B cell (primary cell): Measurements from ENCODE around the gene DLG1. TPM values are rescaled to one million over a fixed set of nuclear protein-coding genes. Genes with fewer than 3 reads are reported as not detected.

Experiments
- ATAC-seq: fragments of 200-7000 bp; cut with Tn5 transposase; one replicate; pipeline ENCODE4 v1.10.0; 2021; ENCODE audit warnings: low read depth, mild to moderate bottlenecking, moderate number of reproducible peaks, moderate library complexity
- CTCF ChIA-PET: fragments of 350-600 bp; sonication (Branson Sonifier 250); formaldehyde crosslinking; loops from one replicate; lab custom pipeline; 2021; ENCODE audit warnings: antibody characterized with exemption, inconsistent platforms; lab: Charles Lee
- POLR2A ChIA-PET: fragments of 350-600 bp; sonication (Branson Sonifier 250); formaldehyde crosslinking; loops from one replicate; lab custom pipeline; 2021; ENCODE audit warnings: antibody characterized with exemption; lab: Charles Lee
- DNase-seq: peaks from one replicate; pipeline ENCODE4 v3.0.0; 2013
- H2AFZ ChIP-seq: 2 replicates; pipeline ENCODE4 v1.6.1; 2012; ENCODE audit warnings: mild to moderate bottlenecking, low read depth, low read length; ENCODE audit not compliant: insufficient read depth, poor library complexity, severe bottlenecking
- H3K27ac ChIP-seq, 2 donors: 1 replicate in 1 of 2; 2 replicates in 1 of 2; pipeline ENCODE4 v1.5.1; 2012 to 2013; ENCODE audit warnings: low read length in 2 of 2, mild to moderate bottlenecking in 2 of 2, moderate library complexity in 1 of 2
- H3K27me3 ChIP-seq, 4 experiments: fragments of 200-600 bp in 1 of 4; sonication (generic) in 1 of 4; replicated peaks in 1 of 4; 1 replicate in 2 of 4; 2 replicates in 2 of 4; pipeline versions ENCODE4 v1.6.1 to v1.7.0; 2013 to 2016; ENCODE audit warnings: low read length in 3 of 4, mild to moderate bottlenecking in 2 of 4, mixed read lengths in 1 of 4, moderate library complexity in 1 of 4; ENCODE audit not compliant: insufficient read depth in 4 of 4, control insufficient read depth in 3 of 4; ENCODE audit errors: control extremely low read depth in 1 of 4
- H3K36me3 ChIP-seq, 2 experiments: replicated peaks in 1 of 2; 1 replicate in 1 of 2; 2 replicates in 1 of 2; pipeline versions ENCODE4 v1.6.1 to v1.7.1; 2013; ENCODE audit warnings: low read length in 1 of 2; ENCODE audit not compliant: insufficient read depth in 2 of 2, control insufficient read depth in 1 of 2; ENCODE audit errors: control extremely low read depth in 1 of 2, extremely low read depth in 1 of 2
- H3K4me1 ChIP-seq, 2 donors: fragments of 200-600 bp in 1 of 2; sonication (generic) in 1 of 2; 1 replicate in 1 of 2; 2 replicates in 1 of 2; pipeline versions ENCODE4 v1.5.1 to v1.6.1; 2013 to 2017; ENCODE audit warnings: low read length in 2 of 2; ENCODE audit not compliant: control insufficient read depth in 2 of 2, insufficient read depth in 2 of 2
- H3K4me2 ChIP-seq: replicated peaks from 2 replicates; pipeline ENCODE3; 2012; ENCODE audit warnings: mild to moderate bottlenecking, low read depth, low read length; ENCODE audit not compliant: poor library complexity, severe bottlenecking
- H3K4me3 ChIP-seq, 5 experiments: fragments of 200-600 bp in 1 of 5; sonication (generic) in 1 of 5; 1 replicate in 3 of 5; 2 replicates in 2 of 5; pipeline versions ENCODE4 v1.5.1 to v1.7.0; 2011 to 2016; ENCODE audit warnings: low read length in 4 of 5, mild to moderate bottlenecking in 4 of 5, low read depth in 2 of 5, control low read depth in 1 of 5, moderate library complexity in 1 of 5; ENCODE audit not compliant: insufficient read depth in 1 of 5; ENCODE audit errors: control extremely low read depth in 1 of 5, extremely low read depth in 1 of 5
- H3K79me2 ChIP-seq: fragments of 200-600 bp; sonication (generic); one replicate; pipeline ENCODE4 v1.6.0; 2016; ENCODE audit warnings: low read length; ENCODE audit not compliant: control insufficient read depth, insufficient read depth
- H3K9ac ChIP-seq: fragments of 200-600 bp; sonication (generic); 2 replicates; pipeline ENCODE4 v1.6.1; 2017; ENCODE audit warnings: mild to moderate bottlenecking, low read length, moderate library complexity
- H3K9me3 ChIP-seq, 3 donors: one replicate each; pipeline versions ENCODE4 v1.6.1 to v1.7.1; 2013; ENCODE audit warnings: low read length in 2 of 3; ENCODE audit not compliant: control insufficient read depth in 2 of 3, insufficient read depth in 1 of 3; ENCODE audit errors: control extremely low read depth in 1 of 3
- H4K20me1 ChIP-seq: 2 replicates; pipeline ENCODE4 v1.6.0; 2012; ENCODE audit warnings: mild to moderate bottlenecking, low read length; ENCODE audit not compliant: insufficient read depth, control insufficient read depth, poor library complexity, severe bottlenecking
- H3K27ac Mint-ChIP-seq: one replicate; pipeline ENCODE4 v1.8.0; 2021; ENCODE audit warnings: mixed read lengths
- H3K27me3 Mint-ChIP-seq: one replicate; pipeline ENCODE4 v1.8.0; 2021; ENCODE audit warnings: mixed read lengths
- H3K4me1 Mint-ChIP-seq: one replicate; pipeline ENCODE4 v1.8.0; 2021; ENCODE audit warnings: mixed read lengths
- H3K4me3 Mint-ChIP-seq: one replicate; pipeline ENCODE4 v1.8.0; 2021; ENCODE audit warnings: mixed read lengths
- H3K9me3 Mint-ChIP-seq: one replicate; pipeline ENCODE4 v1.8.0; 2022; ENCODE audit warnings: mixed read lengths; ENCODE audit not compliant: insufficient read depth
- CTCF ChIP-seq: fragments of 200-600 bp; IDR thresholded peaks from one replicate; pipeline ENCODE4 v1.8.0; 2022; ENCODE audit warnings: antibody characterized with exemption, mild to moderate bottlenecking
- EZH2 ChIP-seq: IDR thresholded peaks from 2 replicates; pipeline ENCODE4 v1.6.1; 2012; ENCODE audit warnings: borderline replicate concordance, low read depth, mild to moderate bottlenecking, moderate library complexity, low read length; ENCODE audit not compliant: insufficient read depth, poor library complexity, severe bottlenecking
- WGBS: methylation state at CpG from one replicate; pipeline ENCODE4 v1.1.5; 2013; ENCODE audit warnings: missing lambda C conversion rate; ENCODE audit not compliant: insufficient coverage; 5-methylcytosine and 5-hydroxymethylcytosine counted together
- intact Hi-C: fragments of 100-400 bp; cut with micrococcal nuclease; formaldehyde crosslinking; loops from one replicate; pipeline ENCODE4 v1.10.0; 2022
- polyA plus RNA-seq: library from polyadenylated mRNA; depleted of rRNA; stranded (reverse); fragments of >200 nt; gene quantifications from 2 replicates; pipeline ENCODE4 v1.2.3, GENCODE V29; 2012
- total RNA-seq, 2 donors: library from RNA; stranded (reverse); fragments of 120-200 nt in 1 of 2; gene quantifications; 1 replicate in 1 of 2; 2 replicates in 1 of 2; pipeline versions ENCODE4 v1.2.3 to v1.2.4, GENCODE V29; 2013 to 2022

The DLG1 gene
- total and polyA plus RNA-seq, 2 donors (not counting 1 experiment from before 2014, with no cell fraction given): 23.4 to 114 TPM

GRCh38 chr3:197297476-197298340, 704 bp downstream of the DLG1 start:
- Histone ChIP-seq H3K4me3 (peak overlapping the region; percentile 82 to 97 (median 95)), H3K27me3 (peaks cover 0 to 16% (median 9%) of the 10 kb centered on the region in 4 experiments), H2AFZ (peak overlapping the region; percentile 94), H3K9me3 (no peaks in the 10 kb centered on the region), H3K4me2 (peak overlapping the region; percentile 88), H3K9ac (peak overlapping the region; percentile 90), H3K4me1 (peaks cover 16 to 21% of the 10 kb centered on the region in 2 donors), H4K20me1 (no peaks in the 10 kb centered on the region), H3K36me3 (peaks cover 0 to 7% of the 10 kb centered on the region in 2 experiments), H3K79me2 (peaks cover 7% of the 10 kb centered on the region), H3K27ac (peak overlapping the region; percentile 69 to 79)
- no peaks in the 10 kb centered on the region for H3K9me3 Mint-ChIP-seq
- under 1% methylated on average over 93 of the region's 100 CpGs for WGBS
- H3K27ac Mint-ChIP-seq: peak overlapping the region; percentile 95
- TF ChIP-seq CTCF (no peak), EZH2 (no peak)
- POLR2A ChIA-PET: interaction anchor here (0.7 kb wide), 1 partner anchor 377 kb away, joined by 6 read pairs; no protein-coding TSS in a partner anchor
- ATAC-seq (peak; percentile 74), DNase-seq (peak; percentile 91)
- intact Hi-C loops: loop anchor here (1.0 to 10.0 kb wide), 4 partner anchors 40 to 793 kb away; partner anchors contain the start of genes BDH1, RNF168 and RUBCN
- peak overlapping the region; percentile 97 for H3K4me3 Mint-ChIP-seq
- peaks cover 27% of the 10 kb centered on the region for H3K4me1 Mint-ChIP-seq
- CTCF ChIA-PET: interaction anchor here (3.4 kb wide), 1 partner anchor 41 kb away, joined by 16 read pairs; no protein-coding TSS in a partner anchor
- H3K27me3 Mint-ChIP-seq: peaks cover 23% of the 10 kb centered on the region
